ENCODE data around the gene ITGB4. TPM values are rescaled to one million over a fixed set of nuclear protein-coding genes. Genes with fewer than 3 reads are reported as not detected.

ITGB4 gene
- total and polyA plus RNA-seq, 2 donors (not counting 3 experiments of a cell fraction or from before 2014, with no cell fraction given): 4.2 to 6.7 TPM

DNA sequence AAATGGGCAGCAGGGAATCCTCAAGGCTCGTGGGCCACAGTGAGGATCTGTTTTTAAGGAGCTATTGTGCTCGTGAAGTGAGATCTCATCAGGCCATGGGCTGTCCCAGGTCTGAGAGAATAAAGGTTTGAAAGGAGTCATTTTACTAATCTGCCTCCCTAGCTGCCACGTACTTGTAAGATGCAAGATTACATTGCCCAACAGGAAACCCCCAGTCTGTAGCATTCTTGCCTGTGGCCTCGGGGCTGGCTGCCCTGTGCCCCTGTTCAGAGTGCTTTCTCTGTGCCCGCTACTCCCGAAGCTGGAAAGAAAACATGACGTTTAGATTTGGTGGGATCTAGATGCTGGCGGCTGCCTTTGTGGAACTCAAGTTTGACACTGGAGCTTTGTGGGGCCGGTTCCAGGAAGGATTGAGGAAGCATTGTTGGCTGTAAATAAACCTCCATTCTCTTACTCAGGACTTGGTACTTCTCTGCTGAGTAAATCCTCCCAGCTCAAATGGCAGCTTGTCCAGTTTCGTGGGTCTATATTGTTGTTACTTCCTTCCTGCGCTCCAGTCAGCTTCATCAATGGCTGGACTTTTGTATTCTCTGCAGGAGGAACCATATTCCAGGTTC is 32.9 kb upstream of the ITGB4 start:
- BruUV-seq (replicated peaks): no TSS peak
- DNase-seq (ENCODE audit: low read depth, low spot score) (peak; percentile 85), FAIRE-seq (peak; percentile 85)
- Histone ChIP-seq H3K9ac (replicated peaks; ENCODE audit: extremely low read depth, insufficient read depth, low read length) (peak overlapping the region; percentile 31), H3K79me2 (ENCODE audit: control insufficient read depth, insufficient read depth, low read length) (peaks cover 77% of the 10 kb centered on the region), H3K9me3 (replicated peaks; ENCODE audit: control insufficient read depth, insufficient read depth, low read length) (no peaks in the 10 kb centered on the region), H3K4me1 (ENCODE audit: control insufficient read depth, extremely low read depth, insufficient read depth, low read length) (peaks cover 92% of the 10 kb centered on the region), H3K36me3 (ENCODE audit: control insufficient read depth in 2 of 2, extremely low read depth in 1 of 2, insufficient read depth in 2 of 2, low read length in 2 of 2) (peaks cover 0 to 8% of the 10 kb centered on the region in 2 experiments), H4K20me1 (replicated peaks; ENCODE audit: control insufficient read depth, extremely low read depth, insufficient read depth, low read length) (no peaks in the 10 kb centered on the region), H3K4me2 (ENCODE audit: insufficient read depth, low read length) (peak overlapping the region; percentile 20), H3K9me1 (replicated peaks; ENCODE audit: control insufficient read depth, extremely low read depth, insufficient read depth, low read length) (no peaks in the 10 kb centered on the region), H3K27ac (ENCODE audit: insufficient read depth, low read depth, low read length) (peak overlapping the region; percentile 81), H3K4me3 (replicated peaks in 1 of 3; ENCODE audit: insufficient read depth in 1 of 3, low read depth in 1 of 3, low read length in 3 of 3) (peak overlapping the region in 1 of 3 experiments; percentile 1), H2AFZ (ENCODE audit: low read depth, low read length) (no peak overlapping the region), H3K27me3 (ENCODE audit: control insufficient read depth in 2 of 2, insufficient read depth in 2 of 2, low read length in 2 of 2) (no peaks in the 10 kb centered on the region)
- dilution Hi-C loops (cut with MboI; ENCODE audit: extremely low pct_ligation_motif_present, low sequenced_read_pairs): no loop called here
- ChIA-PET CTCF (interaction anchor here (0.7 to 19.6 kb wide), 11 partner anchors 8 to 65 kb away, joined by 3 to 653 read pairs (median 3); partner anchors contain the start of genes ITGB4 and SMIM5), POLR2A (interaction anchor here (0.6 to 1.4 kb wide), 2 partner anchors 19 to 630 kb away, joined by 3 to 4 read pairs; no protein-coding TSS in a partner anchor)
- TF ChIP-seq FOS (IDR thresholded peaks at IDR 0.05; ENCODE audit: borderline replicate concordance, insufficient read depth, low read length) (no peak), POLR2AphosphoS5 (IDR thresholded peaks at IDR 0.05; ENCODE audit: insufficient read depth, low read depth, low read length) (peak; percentile 55), POLR2A (IDR thresholded peaks at IDR 0.05; ENCODE audit: low read depth, low read length) (peak; percentile 72), EZH2 (IDR thresholded peaks at IDR 0.05; ENCODE audit: borderline replicate concordance, low read depth, low read length, severe bottlenecking) (no peak), MYC (IDR thresholded peaks at IDR 0.05; ENCODE audit: low read depth, low read length) (no peak), JUN (IDR thresholded peaks at IDR 0.05; ENCODE audit: borderline replicate concordance, insufficient read depth, insufficient read length, low read depth) (no peak), MAX (IDR thresholded peaks at IDR 0.05; ENCODE audit: insufficient read depth, insufficient read length) (no peak), GATA2 (IDR thresholded peaks at IDR 0.05; ENCODE audit: insufficient read depth, insufficient read length, low read depth, low read length) (peak; percentile 33)
- TF ChIP-seq, protein P1, sequence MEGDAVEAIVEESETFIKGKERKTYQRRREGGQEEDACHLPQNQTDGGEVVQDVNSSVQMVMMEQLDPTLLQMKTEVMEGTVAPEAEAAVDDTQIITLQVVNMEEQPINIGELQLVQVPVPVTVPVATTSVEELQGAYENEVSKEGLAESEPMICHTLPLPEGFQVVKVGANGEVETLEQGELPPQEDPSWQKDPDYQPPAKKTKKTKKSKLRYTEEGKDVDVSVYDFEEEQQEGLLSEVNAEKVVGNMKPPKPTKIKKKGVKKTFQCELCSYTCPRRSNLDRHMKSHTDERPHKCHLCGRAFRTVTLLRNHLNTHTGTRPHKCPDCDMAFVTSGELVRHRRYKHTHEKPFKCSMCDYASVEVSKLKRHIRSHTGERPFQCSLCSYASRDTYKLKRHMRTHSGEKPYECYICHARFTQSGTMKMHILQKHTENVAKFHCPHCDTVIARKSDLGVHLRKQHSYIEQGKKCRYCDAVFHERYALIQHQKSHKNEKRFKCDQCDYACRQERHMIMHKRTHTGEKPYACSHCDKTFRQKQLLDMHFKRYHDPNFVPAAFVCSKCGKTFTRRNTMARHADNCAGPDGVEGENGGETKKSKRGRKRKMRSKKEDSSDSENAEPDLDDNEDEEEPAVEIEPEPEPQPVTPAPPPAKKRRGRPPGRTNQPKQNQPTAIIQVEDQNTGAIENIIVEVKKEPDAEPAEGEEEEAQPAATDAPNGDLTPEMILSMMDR (IDR thresholded peaks at IDR 0.05; ENCODE audit: extremely low read depth in 1 of 2, insufficient read depth in 1 of 2, low read depth in 1 of 2, low read length in 2 of 2): no peak
- intact Hi-C loops (cut with micrococcal nuclease): no loop called here
